Measurements from ENCODE around the gene COL4A6.

- TF ChIP-seq CTCF (IDR thresholded peaks at IDR 0.05; ENCODE audit: low read length) (no peak), EZH2 (IDR thresholded peaks at IDR 0.05; ENCODE audit: borderline replicate concordance, low read length) (no peak)
Measured at GRCh38 chrX:108264376-108264775, 173.8 kb downstream of the COL4A6 start.

All from OCI-LY1 (cell line).